PC-3 (cell line): ENCODE measurements around the gene APOBEC3C.
"Not testable (repeated sequence)": the region's sequence is repeated elsewhere in the genome, so short reads cannot be mapped to it uniquely, and the experiment has no call there.

Source experiments
- CTCF ChIP-seq: fragments of 300-600 bp; sonication (generic); conservative IDR thresholded peaks from 2 replicates; pipeline ENCODE4 v1.5.1; 2017; ENCODE audit warnings: antibody characterized with exemption, low read depth, mild to moderate bottlenecking, low read length
- EZH2 ChIP-seq: fragments of 300-600 bp; sonication (generic); IDR thresholded peaks from one replicate; pipeline ENCODE4 v1.6.1; 2017; ENCODE audit warnings: antibody characterized with exemption, mild to moderate bottlenecking, low read length; ENCODE audit not compliant: unreplicated experiment
- EZH2phosphoT487 ChIP-seq: fragments of 300-600 bp; sonication (generic); IDR thresholded peaks from 2 replicates; pipeline ENCODE4 v1.6.1; 2018; ENCODE audit warnings: mild to moderate bottlenecking, antibody characterized with exemption, low read length, borderline replicate concordance

GRCh38 chr22:39049486-39049885 lies 35.4 kb downstream of the APOBEC3C start:
- TF ChIP-seq CTCF, EZH2, EZH2phosphoT487: not testable (repeated sequence)
